CD8-positive, alpha-beta memory T cell (primary cell): ENCODE measurements around the gene TTF2. TPM values are rescaled to one million over a fixed set of nuclear protein-coding genes. Genes with fewer than 3 reads are reported as not detected.

Source experiments
- CTCF ChIA-PET: fragments of 350-600 bp; sonication (Branson Sonifier 250); formaldehyde crosslinking; loops from one replicate; lab custom pipeline; 2021; ENCODE audit warnings: antibody characterized with exemption; lab: Charles Lee
- POLR2A ChIA-PET: fragments of 350-600 bp; sonication (Branson Sonifier 250); formaldehyde crosslinking; loops from one replicate; lab custom pipeline; 2021; ENCODE audit warnings: antibody characterized with exemption; lab: Charles Lee
- DNase-seq, 5 donors: peaks; one replicate each; pipeline versions ENCODE4 v3.0.0 to v3.0.0-alpha.2; 2020 to 2022; ENCODE audit warnings: mixed read lengths in 1 of 5
- H3K27ac ChIP-seq: one replicate; pipeline ENCODE4 v1.7.0; 2013; ENCODE audit warnings: low read depth, mild to moderate bottlenecking, low read length, moderate library complexity
- H3K27me3 ChIP-seq: 2 replicates; pipeline ENCODE4 v1.7.0; 2013; ENCODE audit warnings: low read length, mild to moderate bottlenecking; ENCODE audit not compliant: insufficient read depth, poor library complexity, severe bottlenecking
- H3K36me3 ChIP-seq: 2 replicates; pipeline ENCODE4 v1.7.0; 2013; ENCODE audit warnings: mild to moderate bottlenecking, low read length, moderate library complexity; ENCODE audit not compliant: insufficient read depth
- H3K4me1 ChIP-seq: 2 replicates; pipeline ENCODE4 v1.7.0; 2013; ENCODE audit warnings: mild to moderate bottlenecking, low read length, moderate library complexity; ENCODE audit not compliant: insufficient read depth
- H3K4me3 ChIP-seq: 2 replicates; pipeline ENCODE4 v1.7.0; 2013; ENCODE audit warnings: mild to moderate bottlenecking, low read length
- H3K9me3 ChIP-seq: 2 replicates; pipeline ENCODE4 v1.7.0; 2013; ENCODE audit warnings: mild to moderate bottlenecking, low read length
- H3K27ac Mint-ChIP-seq, 8 donors: one replicate each; pipeline ENCODE4 v1.8.0; 2020 to 2021; ENCODE audit warnings: mixed read lengths in 8 of 8, mild to moderate bottlenecking in 6 of 8, inconsistent platforms in 3 of 8, moderate library complexity in 3 of 8
- H3K27me3 Mint-ChIP-seq, 2 donors: one replicate each; pipeline ENCODE4 v1.8.0; 2020 to 2021; ENCODE audit warnings: mixed read lengths in 2 of 2, mild to moderate bottlenecking in 1 of 2, moderate library complexity in 1 of 2
- H3K36me3 Mint-ChIP-seq, 3 donors: one replicate each; pipeline ENCODE4 v1.8.0; 2020 to 2021; ENCODE audit warnings: mixed read lengths in 3 of 3, inconsistent platforms in 1 of 3, mild to moderate bottlenecking in 1 of 3
- H3K4me1 Mint-ChIP-seq, 3 donors: one replicate each; pipeline ENCODE4 v1.8.0; 2020 to 2021; ENCODE audit warnings: mixed read lengths in 3 of 3, inconsistent platforms in 1 of 3, mild to moderate bottlenecking in 1 of 3
- H3K4me3 Mint-ChIP-seq, 7 donors: one replicate each; pipeline ENCODE4 v1.8.0; 2020 to 2021; ENCODE audit warnings: mixed read lengths in 7 of 7, mild to moderate bottlenecking in 6 of 7, moderate library complexity in 4 of 7, inconsistent platforms in 2 of 7
- H3K9me3 Mint-ChIP-seq, 5 donors: one replicate each; pipeline ENCODE4 v1.8.0; 2020 to 2022; ENCODE audit warnings: mixed read lengths in 5 of 5, mild to moderate bottlenecking in 3 of 5, moderate library complexity in 2 of 5, inconsistent platforms in 1 of 5
- polyA plus RNA-seq: library from polyadenylated mRNA; unstranded; fragments of 300-500 nt; fragmentation: Illumina TruSeq; gene quantifications from one replicate; pipeline ENCODE4 v1.2.3, GENCODE V29; 2021
- total RNA-seq, 2 experiments: library from RNA; stranded (reverse); gene quantifications; one replicate each; pipeline ENCODE4 v1.2.3, GENCODE V29; 2021

The TTF2 gene
- total and polyA plus RNA-seq, 3 experiments from 2014 or later = 11.7 to 89.0 (median 89.0) TPM

- peaks cover 7% of the 10 kb centered on the region for H3K4me1 ChIP-seq
- peaks cover 5 to 13% (median 13%) of the 10 kb centered on the region in 3 donors for H3K4me1 Mint-ChIP-seq
- H3K27me3 Mint-ChIP-seq = peaks cover 2 to 6% of the 10 kb centered on the region in 2 donors
- H3K27ac ChIP-seq = peak within 1 kb of the TSS; percentile 25
- H3K9me3 Mint-ChIP-seq = no peaks in the 10 kb centered on the region
- ChIA-PET CTCF (interaction anchor here (0.7 to 1.6 kb wide), 8 partner anchors 10 to 247 kb away, joined by 3 to 4 read pairs (median 4); no protein-coding TSS in a partner anchor), POLR2A (no interaction called here)
- H3K4me3 Mint-ChIP-seq = peak within 1 kb of the TSS; percentile 83 to 91 (median 88)
- H3K36me3 Mint-ChIP-seq = peaks cover 0 to 3% (median 0%) of the 10 kb centered on the region in 3 donors
- DNase-seq = peak; percentile 65 to 79 (median 71)
- no peaks in the 10 kb centered on the region for H3K27me3 ChIP-seq
- H3K9me3 ChIP-seq = no peaks in the 10 kb centered on the region
- H3K27ac Mint-ChIP-seq = peak within 1 kb of the TSS in 7 of 8 donors; percentile 10 to 89 (median 64)
- H3K36me3 ChIP-seq = no peaks in the 10 kb centered on the region
- H3K4me3 ChIP-seq = peak within 1 kb of the TSS; percentile 60
Measured at GRCh38 chr1:117121589-117122329, 61.6 kb downstream of the TTF2 start, which contains the start of gene TRIM45. TRIM45 (minus strand) TSS chr1:117121749; CDS start chr1:117121201, 548 bp downstream.

DNA sequence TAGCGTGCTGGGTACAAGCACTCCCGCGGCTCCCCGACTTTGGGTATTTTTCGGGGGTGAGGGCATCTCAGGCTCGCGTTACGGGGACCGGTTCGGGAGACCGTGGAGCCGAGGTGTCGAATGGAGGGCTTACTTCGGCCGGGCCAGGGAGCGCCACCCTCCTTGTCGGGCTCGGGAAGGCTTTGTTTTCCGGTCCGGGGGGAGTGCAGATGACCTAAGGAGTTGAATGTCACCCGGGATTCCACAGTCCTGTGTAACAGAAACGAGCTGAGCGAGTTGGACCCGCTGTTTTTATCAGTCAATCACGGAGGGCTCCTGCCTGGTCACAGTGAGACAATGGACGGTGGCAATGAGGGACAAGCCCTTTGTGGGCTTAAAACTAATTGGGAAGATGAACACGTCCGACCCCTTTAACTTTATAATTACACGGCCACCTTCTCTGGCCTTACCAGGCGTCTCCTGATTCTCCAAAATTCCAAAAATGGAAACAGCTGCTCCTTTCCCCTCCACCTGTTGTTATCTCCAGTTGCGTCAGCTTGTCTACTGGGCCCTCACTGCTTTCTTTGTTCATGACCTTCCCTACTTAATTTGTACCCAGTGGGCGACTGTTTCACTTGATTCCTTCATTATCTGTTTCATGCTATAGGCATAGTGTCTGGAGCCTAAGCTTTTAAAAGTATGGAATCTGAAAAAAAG is 62.4 kb downstream of the TTF2 start:
- Mint-ChIP-seq H3K27me3 (peaks cover 5 to 7% of the 10 kb centered on the region in 2 donors), H3K4me3 (peak overlapping the region; percentile 83 to 91 (median 88)), H3K36me3 (peaks cover 0 to 3% (median 0%) of the 10 kb centered on the region in 3 donors), H3K27ac (peak overlapping the region in 3 of 8 donors; percentile 64 to 89 (median 72)), H3K9me3 (no peaks in the 10 kb centered on the region), H3K4me1 (peaks cover 5 to 13% (median 13%) of the 10 kb centered on the region in 3 donors)
- ChIA-PET POLR2A (no interaction called here), CTCF (interaction anchor here (0.7 to 1.4 kb wide), 7 partner anchors 10 to 246 kb away, joined by 3 to 4 read pairs (median 3); no protein-coding TSS in a partner anchor)
- Histone ChIP-seq H3K4me1 (peaks cover 7% of the 10 kb centered on the region), H3K4me3 (peak overlapping the region; percentile 60), H3K9me3 (no peaks in the 10 kb centered on the region), H3K36me3 (no peaks in the 10 kb centered on the region), H3K27ac (peak overlapping the region; percentile 25), H3K27me3 (no peaks in the 10 kb centered on the region)
- DNase-seq = no peak

DNA sequence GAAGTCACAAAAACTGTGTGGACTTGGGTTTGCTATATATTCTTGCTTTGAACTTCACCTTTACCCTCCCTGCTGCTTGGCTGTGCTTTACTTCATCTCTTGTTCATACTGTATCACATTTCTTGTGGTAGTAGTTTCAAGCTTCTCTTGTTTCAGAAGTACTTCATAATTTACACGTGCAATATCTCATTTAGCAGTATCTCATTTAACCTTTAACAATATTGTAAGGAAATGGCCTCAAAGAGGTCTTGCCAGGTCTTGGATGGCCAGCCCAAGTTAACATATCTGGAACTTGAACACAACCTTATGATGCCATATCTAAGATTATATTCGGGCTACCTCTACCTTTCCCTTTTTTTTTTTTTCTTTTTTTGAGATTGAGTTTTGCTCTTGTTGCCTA is 63.1 kb downstream of the TTF2 start:
- H3K27ac ChIP-seq = no peak overlapping the region
- Mint-ChIP-seq H3K9me3 (no peaks in the 10 kb centered on the region), H3K4me1 (peaks cover 5 to 13% (median 13%) of the 10 kb centered on the region in 3 donors), H3K27ac (no peak overlapping the region), H3K4me3 (peak overlapping the region in 5 of 7 donors; percentile 13 to 91 (median 46)), H3K36me3 (peaks cover 0 to 3% (median 0%) of the 10 kb centered on the region in 3 donors), H3K27me3 (peaks cover 7 to 8% of the 10 kb centered on the region in 2 donors)
- ChIA-PET CTCF (interaction anchor here (1.1 to 1.4 kb wide), 2 partner anchors 9 to 22 kb away, joined by 4 read pairs; no protein-coding TSS in a partner anchor), POLR2A (no interaction called here)
- DNase-seq = no peak
- H3K9me3 ChIP-seq = no peaks in the 10 kb centered on the region
- no peak overlapping the region for H3K4me3 ChIP-seq
- H3K4me1 ChIP-seq = peaks cover 7% of the 10 kb centered on the region
- no peaks in the 10 kb centered on the region for H3K36me3 ChIP-seq
- no peaks in the 10 kb centered on the region for H3K27me3 ChIP-seq

GRCh38 chr1:117124661-117125060 is 64.5 kb downstream of the TTF2 start:
- Histone ChIP-seq H3K27ac (no peak overlapping the region), H3K4me1 (peaks cover 7% of the 10 kb centered on the region), H3K36me3 (no peaks in the 10 kb centered on the region), H3K4me3 (no peak overlapping the region), H3K9me3 (no peaks in the 10 kb centered on the region), H3K27me3 (no peaks in the 10 kb centered on the region)
- no peak overlapping the region for H3K4me3 Mint-ChIP-seq
- POLR2A ChIA-PET = no interaction called here
- H3K4me1 Mint-ChIP-seq = peaks cover 5 to 16% (median 13%) of the 10 kb centered on the region in 3 donors
- no peak for DNase-seq
- CTCF ChIA-PET = interaction anchor here (0.9 kb wide), 1 partner anchor 15 kb away, joined by 3 read pairs; no protein-coding TSS in a partner anchor
- peaks cover 7 to 8% of the 10 kb centered on the region in 2 donors for H3K27me3 Mint-ChIP-seq
- no peak overlapping the region for H3K27ac Mint-ChIP-seq
- H3K36me3 Mint-ChIP-seq = peaks cover 0 to 3% (median 0%) of the 10 kb centered on the region in 3 donors
- H3K9me3 Mint-ChIP-seq = no peaks in the 10 kb centered on the region

DNA sequence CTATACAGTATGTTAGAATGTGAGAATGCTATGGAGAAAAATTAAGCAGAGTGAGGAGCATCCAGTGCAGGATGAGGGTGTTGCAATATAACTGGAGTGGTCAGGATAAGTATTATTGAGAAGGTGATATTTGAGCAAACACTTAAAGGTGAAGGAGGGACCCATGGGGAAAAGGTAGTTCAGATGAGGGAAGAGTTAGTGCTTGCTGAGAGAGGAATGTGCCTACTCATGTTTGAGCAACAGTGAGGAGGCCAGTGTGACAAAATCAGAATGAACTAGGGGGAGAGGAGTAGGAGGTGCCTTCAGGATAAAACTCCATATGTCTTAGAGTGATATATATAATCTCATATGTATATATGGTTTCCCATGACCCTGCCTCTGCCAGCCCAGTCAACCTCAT is 67.7 kb downstream of the TTF2 start:
- Histone ChIP-seq H3K9me3 (no peaks in the 10 kb centered on the region), H3K4me1 (no peaks in the 10 kb centered on the region), H3K4me3 (no peak overlapping the region), H3K36me3 (no peaks in the 10 kb centered on the region), H3K27me3 (no peaks in the 10 kb centered on the region), H3K27ac (no peak overlapping the region)
- Mint-ChIP-seq H3K36me3 (no peaks in the 10 kb centered on the region), H3K9me3 (no peaks in the 10 kb centered on the region), H3K4me1 (peaks cover 0 to 3% (median 1%) of the 10 kb centered on the region in 3 donors), H3K27ac (no peak overlapping the region), H3K4me3 (no peak overlapping the region), H3K27me3 (peaks cover 4 to 7% of the 10 kb centered on the region in 2 donors)
- ChIA-PET CTCF (interaction anchor here (1.1 to 3.2 kb wide), 4 partner anchors 14 to 989 kb away, joined by 3 to 23 read pairs (median 6); no protein-coding TSS in a partner anchor), POLR2A (no interaction called here)
- DNase-seq = no peak

- Mint-ChIP-seq H3K4me1 (peaks cover 0 to 2% (median 0%) of the 10 kb centered on the region in 3 donors), H3K9me3 (no peaks in the 10 kb centered on the region), H3K27ac (no peak overlapping the region), H3K36me3 (no peaks in the 10 kb centered on the region), H3K4me3 (no peak overlapping the region), H3K27me3 (peaks cover 4 to 7% of the 10 kb centered on the region in 2 donors)
- no peaks in the 10 kb centered on the region for H3K9me3 ChIP-seq
- no peak overlapping the region for H3K27ac ChIP-seq
- no peaks in the 10 kb centered on the region for H3K27me3 ChIP-seq
- no peaks in the 10 kb centered on the region for H3K4me1 ChIP-seq
- peak in 2 of 5 donors; percentile 16 to 26 for DNase-seq
- H3K4me3 ChIP-seq = no peak overlapping the region
- POLR2A ChIA-PET = no interaction called here
- CTCF ChIA-PET = interaction anchor here (1.0 to 3.2 kb wide), 6 partner anchors 9 to 990 kb away, joined by 3 to 23 read pairs (median 6); no protein-coding TSS in a partner anchor
- no peaks in the 10 kb centered on the region for H3K36me3 ChIP-seq
Measured at GRCh38 chr1:117128323-117129079, 68.4 kb downstream of the TTF2 start.

GRCh38 chr1:117130526-117130925 is 70.4 kb downstream of the TTF2 start:
- H3K4me3 Mint-ChIP-seq = no peak overlapping the region
- peaks cover 0 to 1% (median 0%) of the 10 kb centered on the region in 3 donors for H3K36me3 Mint-ChIP-seq
- no peak for DNase-seq
- H3K4me1 Mint-ChIP-seq = peaks cover 0 to 2% (median 0%) of the 10 kb centered on the region in 3 donors
- H3K27me3 ChIP-seq = no peaks in the 10 kb centered on the region
- H3K9me3 ChIP-seq = no peaks in the 10 kb centered on the region
- H3K36me3 ChIP-seq = no peaks in the 10 kb centered on the region
- no peaks in the 10 kb centered on the region for H3K4me1 ChIP-seq
- no peak overlapping the region for H3K27ac Mint-ChIP-seq
- no peak overlapping the region for H3K4me3 ChIP-seq
- H3K27me3 Mint-ChIP-seq = peaks cover 6 to 20% of the 10 kb centered on the region in 2 donors
- H3K27ac ChIP-seq = no peak overlapping the region
- POLR2A ChIA-PET = no interaction called here
- H3K9me3 Mint-ChIP-seq = no peaks in the 10 kb centered on the region
- CTCF ChIA-PET = no interaction called here
